Stimulated activated naive CD8-positive, alpha-beta T cell treated with anti-CD3 and anti-CD28 coated beads, Interleukin-15, amount 100 ng/mL, for 72 hours (primary cell): ENCODE results near the gene CCDC141.
A peak's percentile ranks its signal among the peaks of the same experiment; 100 is the strongest.

Source experiments
- ATAC-seq: fragments of 150-1000 bp; cut with Tn5 transposase; 2 replicates; pipeline ENCODE4 v1.10.0; 2021; ENCODE audit warnings: mild to moderate bottlenecking, moderate library complexity
- DNase-seq, 2 donors: peaks; one replicate each; pipeline ENCODE4 v3.0.0; 2021 to 2022
- H3K27ac Mint-ChIP-seq, 2 donors: one replicate each; pipeline ENCODE4 v1.8.0; 2022; ENCODE audit warnings: mild to moderate bottlenecking in 2 of 2, mixed read lengths in 2 of 2, moderate library complexity in 2 of 2
- H3K27me3 Mint-ChIP-seq: one replicate; pipeline ENCODE4 v1.8.0; 2022; ENCODE audit warnings: mixed read lengths
- H3K4me1 Mint-ChIP-seq: one replicate; pipeline ENCODE4 v1.8.0; 2022; ENCODE audit warnings: mild to moderate bottlenecking, mixed read lengths
- H3K4me3 Mint-ChIP-seq, 2 donors: one replicate each; pipeline ENCODE4 v1.8.0; 2022; ENCODE audit warnings: mild to moderate bottlenecking in 2 of 2, mixed read lengths in 2 of 2, moderate library complexity in 1 of 2
- H3K9me3 Mint-ChIP-seq, 2 donors: one replicate each; pipeline ENCODE4 v1.8.0; 2022; ENCODE audit warnings: mixed read lengths in 2 of 2

CCDC141 gene

GRCh38 chr2:178891265-178891958 is 158.5 kb downstream of the CCDC141 start:
- H3K4me3 Mint-ChIP-seq: no peak overlapping the region
- no peak overlapping the region for H3K27ac Mint-ChIP-seq
- ATAC-seq (peak; percentile 80), DNase-seq (peak; percentile 45 to 57)
- peaks cover 16% of the 10 kb centered on the region for H3K4me1 Mint-ChIP-seq
- H3K27me3 Mint-ChIP-seq: no peaks in the 10 kb centered on the region
- H3K9me3 Mint-ChIP-seq: no peaks in the 10 kb centered on the region

- Mint-ChIP-seq H3K27me3 (no peaks in the 10 kb centered on the region), H3K4me1 (no peaks in the 10 kb centered on the region), H3K4me3 (no peak overlapping the region), H3K9me3 (no peaks in the 10 kb centered on the region), H3K27ac (no peak overlapping the region)
- no peak for ATAC-seq
- no peak for DNase-seq
These were observed 163.9 kb downstream of the CCDC141 start for GRCh38 chr2:178886006-178886405.

GRCh38 chr2:178884440-178884839 is 165.5 kb downstream of the CCDC141 start:
- H3K27me3 Mint-ChIP-seq: no peaks in the 10 kb centered on the region
- no peak overlapping the region for H3K27ac Mint-ChIP-seq
- H3K4me3 Mint-ChIP-seq: no peak overlapping the region
- no peak for DNase-seq
- H3K9me3 Mint-ChIP-seq: no peaks in the 10 kb centered on the region
- no peaks in the 10 kb centered on the region for H3K4me1 Mint-ChIP-seq
- no peak for ATAC-seq

GRCh38 chr2:178882666-178883440 is 167.1 kb downstream of the CCDC141 start:
- Mint-ChIP-seq H3K27ac (no peak overlapping the region), H3K4me3 (no peak overlapping the region), H3K27me3 (no peaks in the 10 kb centered on the region), H3K4me1 (no peaks in the 10 kb centered on the region), H3K9me3 (no peaks in the 10 kb centered on the region)
- ATAC-seq: no peak
- DNase-seq: no peak

GRCh38 chr2:178881075-178881474 is 168.9 kb downstream of the CCDC141 start:
- Mint-ChIP-seq H3K4me3 (no peak overlapping the region), H3K4me1 (no peaks in the 10 kb centered on the region), H3K27me3 (no peaks in the 10 kb centered on the region), H3K27ac (peak overlapping the region in 1 of 2 donors; percentile 0), H3K9me3 (no peaks in the 10 kb centered on the region)
- no peak for ATAC-seq
- no peak for DNase-seq

- no peaks in the 10 kb centered on the region for H3K27me3 Mint-ChIP-seq
- H3K9me3 Mint-ChIP-seq: no peaks in the 10 kb centered on the region
- no peak overlapping the region for H3K27ac Mint-ChIP-seq
- H3K4me3 Mint-ChIP-seq: no peak overlapping the region
- DNase-seq (no peak), ATAC-seq (no peak)
- H3K4me1 Mint-ChIP-seq: no peaks in the 10 kb centered on the region
These were observed 169.7 kb downstream of the CCDC141 start for GRCh38 chr2:178880257-178880656.

GRCh38 chr2:178877874-178878273 is 172.1 kb downstream of the CCDC141 start:
- no peak overlapping the region for H3K27ac Mint-ChIP-seq
- no peak for ATAC-seq

GRCh38 chr2:178874529-178875240 is 175.3 kb downstream of the CCDC141 start:
- no peaks in the 10 kb centered on the region for H3K9me3 Mint-ChIP-seq
- no peak overlapping the region for H3K27ac Mint-ChIP-seq
- H3K4me1 Mint-ChIP-seq: peaks cover 18% of the 10 kb centered on the region
- H3K4me3 Mint-ChIP-seq: no peak overlapping the region
- ATAC-seq (no peak), DNase-seq (no peak)
- H3K27me3 Mint-ChIP-seq: no peaks in the 10 kb centered on the region

More at GRCh38 chr2:178877874-178878273, 172.1 kb downstream of the CCDC141 start:
- no peak for DNase-seq
- Mint-ChIP-seq H3K9me3 (no peaks in the 10 kb centered on the region), H3K4me1 (no peaks in the 10 kb centered on the region), H3K4me3 (no peak overlapping the region), H3K27me3 (no peaks in the 10 kb centered on the region)

GRCh38 chr2:178873912-178874311 is 176.0 kb downstream of the CCDC141 start:
- ATAC-seq: no peak
- DNase-seq: no peak
- no peak overlapping the region for H3K4me3 Mint-ChIP-seq
- H3K9me3 Mint-ChIP-seq: no peaks in the 10 kb centered on the region
- peaks cover 18% of the 10 kb centered on the region for H3K4me1 Mint-ChIP-seq
- H3K27ac Mint-ChIP-seq: no peak overlapping the region
- no peaks in the 10 kb centered on the region for H3K27me3 Mint-ChIP-seq

GRCh38 chr2:178871536-178871935 is 178.4 kb downstream of the CCDC141 start:
- peak; percentile 96 for ATAC-seq
- peak; percentile 10 to 29 for DNase-seq
- Mint-ChIP-seq H3K4me1 (peaks cover 18% of the 10 kb centered on the region), H3K27ac (no peak overlapping the region), H3K9me3 (no peaks in the 10 kb centered on the region), H3K4me3 (no peak overlapping the region), H3K27me3 (no peaks in the 10 kb centered on the region)

GRCh38 chr2:178870703-178871102 is 179.2 kb downstream of the CCDC141 start:
- H3K9me3 Mint-ChIP-seq: no peaks in the 10 kb centered on the region
- peaks cover 18% of the 10 kb centered on the region for H3K4me1 Mint-ChIP-seq
- ATAC-seq: peak; percentile 32
- H3K4me3 Mint-ChIP-seq: no peak overlapping the region
- peak in 1 of 2 donors; percentile 14 for DNase-seq
- no peaks in the 10 kb centered on the region for H3K27me3 Mint-ChIP-seq
- H3K27ac Mint-ChIP-seq: peak overlapping the region in 1 of 2 donors; percentile 4

- Mint-ChIP-seq H3K9me3 (no peaks in the 10 kb centered on the region), H3K4me3 (no peak overlapping the region), H3K27me3 (no peaks in the 10 kb centered on the region), H3K4me1 (peaks cover 8% of the 10 kb centered on the region), H3K27ac (no peak overlapping the region)
- ATAC-seq (no peak), DNase-seq (no peak)
These were observed 183.9 kb downstream of the CCDC141 start for GRCh38 chr2:178865999-178866398.

GRCh38 chr2:178865146-178865936 is 184.6 kb downstream of the CCDC141 start:
- Mint-ChIP-seq H3K4me1 (peaks cover 1% of the 10 kb centered on the region), H3K4me3 (no peak overlapping the region), H3K27me3 (no peaks in the 10 kb centered on the region), H3K9me3 (no peaks in the 10 kb centered on the region), H3K27ac (no peak overlapping the region)
- no peak for DNase-seq
- ATAC-seq: no peak

- Mint-ChIP-seq H3K27me3 (no peaks in the 10 kb centered on the region), H3K9me3 (no peaks in the 10 kb centered on the region), H3K27ac (peak overlapping the region in 1 of 2 donors; percentile 89), H3K4me1 (no peaks in the 10 kb centered on the region), H3K4me3 (no peak overlapping the region)
- DNase-seq (no peak), ATAC-seq (no peak)
These were observed 185.9 kb downstream of the CCDC141 start for GRCh38 chr2:178863856-178864620.
